HG02973 (cell line): ENCODE data around the gene FBXL20.
"Not testable (repeated sequence)": the region's sequence is repeated elsewhere in the genome, so short reads cannot be mapped to it uniquely, and the experiment has no call there.

ENCODE experiments used
- ATAC-seq: cut with Tn5 transposase; IDR thresholded peaks from one replicate; pipeline ENCODE4 v1.9.1; 2021; ENCODE audit warnings: moderate library complexity; ENCODE audit not compliant: unreplicated experiment

FBXL20 gene

DNA sequence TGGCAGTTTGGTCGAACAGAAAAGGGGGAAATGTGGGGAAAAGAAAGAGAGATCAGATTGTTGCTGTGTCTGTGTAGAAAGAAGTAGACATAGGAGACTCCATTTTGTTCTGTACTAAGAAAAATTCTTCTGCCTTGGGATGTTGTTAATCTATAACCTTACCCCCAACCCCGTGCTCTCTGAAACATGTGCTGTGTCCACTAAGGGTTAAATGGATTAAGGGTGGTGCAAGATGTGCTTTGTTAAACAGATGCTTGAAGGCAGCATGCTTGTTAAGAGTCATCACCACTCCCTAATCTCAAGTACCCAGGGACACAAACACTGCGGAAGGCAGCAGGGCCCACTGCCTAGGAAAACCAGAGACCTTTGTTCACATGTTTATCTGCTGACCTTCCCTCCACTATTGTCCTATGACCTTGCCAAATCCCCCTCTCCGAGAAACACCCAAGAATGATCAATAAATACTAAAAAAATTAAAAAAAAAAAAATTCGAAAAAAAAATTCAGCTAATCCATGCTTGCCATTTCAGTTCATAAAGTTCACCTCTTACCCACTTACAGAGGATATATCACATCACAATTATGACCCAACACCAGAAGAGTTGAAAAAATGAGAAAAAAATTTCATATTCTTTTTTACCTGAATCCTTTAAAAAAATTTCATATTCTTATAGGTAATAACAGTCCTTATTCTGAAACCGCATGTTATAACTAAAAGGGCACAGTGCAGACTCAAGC is 67.2 kb downstream of the FBXL20 start:
- not testable (repeated sequence) for ATAC-seq

- ATAC-seq, result no peak
Observed at GRCh38 chr17:39332092-39332491, 69.3 kb downstream of the FBXL20 start.

DNA sequence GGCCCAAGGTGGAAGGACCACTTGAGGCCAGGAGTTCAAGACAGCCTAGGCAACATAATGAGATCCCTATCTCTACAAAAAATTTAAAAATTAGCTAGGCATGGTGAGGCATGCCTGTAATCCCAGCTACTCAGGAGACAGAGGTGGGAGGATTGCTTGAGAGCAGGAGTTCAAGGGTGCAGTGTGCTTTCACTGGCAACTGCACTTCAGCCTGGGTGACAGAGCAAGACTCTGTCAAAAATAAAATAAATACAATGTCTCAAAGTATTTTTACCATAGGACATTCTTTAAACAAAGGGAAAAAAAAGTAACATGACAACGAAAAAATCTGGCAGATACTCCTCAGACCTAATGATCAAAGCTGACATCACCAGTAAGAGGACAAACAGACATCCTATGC is 72.6 kb downstream of the FBXL20 start:
- ATAC-seq, result no peak

DNA sequence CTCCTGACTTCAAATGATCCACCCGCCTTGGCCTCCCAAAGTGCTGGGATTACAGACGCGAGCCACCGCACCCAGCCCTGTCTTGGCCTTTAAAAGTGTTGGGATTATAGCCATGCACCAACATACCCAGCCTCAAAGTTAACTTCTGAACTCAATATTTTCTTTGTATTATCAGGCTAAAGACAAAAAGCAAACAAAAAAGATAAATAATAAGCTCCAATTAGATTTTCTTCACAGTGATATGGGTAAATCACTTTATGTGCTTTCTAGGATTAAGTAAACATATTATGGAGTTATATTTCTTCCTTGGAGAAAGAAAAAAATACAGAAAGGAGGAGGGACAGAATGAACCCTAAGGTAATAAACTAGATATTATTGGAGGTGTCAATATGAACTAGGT is 74.3 kb downstream of the FBXL20 start:
- no peak for ATAC-seq

DNA sequence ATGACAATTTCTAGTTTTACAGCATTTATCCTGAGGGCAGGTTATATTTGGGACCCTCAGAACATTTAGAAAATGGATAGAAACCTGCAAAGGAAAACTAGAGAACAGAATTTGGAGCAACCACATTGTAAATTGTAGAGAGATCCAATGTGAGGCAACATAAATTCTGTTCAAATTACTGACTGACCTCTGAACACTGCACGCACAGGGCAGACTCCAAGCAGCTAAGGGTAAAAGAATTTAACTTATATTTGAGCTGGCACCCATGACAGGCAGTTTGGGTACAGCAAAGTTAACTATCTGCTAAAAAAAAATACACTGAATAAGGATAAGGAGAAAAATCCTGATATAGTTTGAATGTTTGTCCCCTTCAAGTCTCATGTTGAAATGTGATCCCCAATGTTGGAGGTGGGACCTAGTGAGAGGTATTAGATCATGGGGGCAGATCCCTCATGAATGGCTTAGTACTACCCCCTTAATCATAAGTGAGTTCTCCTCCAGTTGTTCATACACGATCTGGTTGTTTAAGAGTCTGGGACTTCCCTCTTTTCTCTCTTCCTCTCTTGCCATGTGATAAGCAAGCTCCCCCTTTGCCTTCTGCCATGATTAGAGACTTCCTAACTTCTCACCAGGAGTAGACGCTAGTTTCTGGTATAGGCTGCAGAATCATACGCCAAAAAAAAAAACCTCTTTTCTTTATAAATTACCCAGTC is 75.7 kb downstream of the FBXL20 start:
- ATAC-seq, result no peak

DNA sequence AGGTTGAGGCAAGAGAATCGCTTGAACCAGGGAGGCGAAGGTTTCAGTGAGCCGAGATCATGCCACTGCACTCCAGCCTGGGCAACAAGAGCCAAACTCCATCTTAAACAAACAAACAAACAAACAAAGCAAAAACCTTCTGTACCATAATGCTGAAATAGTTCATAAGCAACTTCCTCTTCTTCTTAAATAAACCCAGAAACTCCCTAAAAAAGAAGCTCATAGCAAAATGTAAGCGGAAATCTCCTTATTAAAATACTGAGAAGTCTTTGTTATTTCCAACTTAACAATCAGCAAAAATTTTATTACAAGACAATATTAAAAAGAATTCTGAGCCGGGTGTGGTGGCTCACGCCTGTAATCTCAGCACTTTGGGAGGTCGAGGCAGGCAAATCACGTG is 82.8 kb downstream of the FBXL20 start:
- no peak for ATAC-seq

GRCh38 chr17:39306509-39307212 is 94.8 kb downstream of the FBXL20 start:
- ATAC-seq, result no peak

DNA sequence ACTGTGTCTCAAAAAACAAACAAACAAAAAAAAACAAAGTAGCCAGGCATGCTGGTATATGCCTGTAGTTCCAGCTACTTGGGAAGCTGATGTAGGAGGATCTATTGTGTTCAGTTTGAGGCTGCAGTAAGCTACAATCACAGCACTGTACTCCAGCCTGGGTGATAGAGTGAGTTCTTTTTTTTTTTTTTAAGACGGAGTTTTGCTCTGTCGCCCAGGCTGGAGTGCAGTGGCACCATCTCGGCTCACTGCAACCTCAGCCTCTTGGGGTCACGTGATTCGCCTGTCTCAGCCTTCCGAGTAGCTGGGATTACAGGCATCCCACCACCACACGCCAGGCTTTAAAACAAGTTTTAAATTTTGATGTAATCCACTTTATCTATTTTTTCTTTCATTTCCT is 95.4 kb downstream of the FBXL20 start:
- no peak for ATAC-seq

DNA sequence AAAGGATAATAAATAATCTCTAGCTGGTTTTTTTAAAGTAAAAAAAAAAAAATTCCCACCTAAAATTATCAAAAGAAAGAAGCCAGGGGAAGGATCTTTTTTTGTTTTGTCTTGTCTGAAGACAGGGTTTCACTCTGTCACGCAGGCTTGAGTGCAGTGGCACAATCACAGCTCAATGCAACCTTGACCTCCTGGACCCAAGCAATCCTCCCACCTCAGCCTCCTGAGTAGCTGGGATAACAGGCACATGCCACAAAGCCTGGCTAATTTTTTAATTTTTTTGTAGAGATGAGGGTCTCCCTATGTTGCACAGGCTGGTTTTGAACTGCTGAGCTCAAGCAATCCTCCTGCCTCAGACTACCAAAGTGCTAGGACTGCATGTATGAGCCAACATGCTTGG is 97.2 kb downstream of the FBXL20 start:
- no peak for ATAC-seq

- ATAC-seq, result no peak
Observed at GRCh38 chr17:39294060-39294459, 107.4 kb downstream of the FBXL20 start.

DNA sequence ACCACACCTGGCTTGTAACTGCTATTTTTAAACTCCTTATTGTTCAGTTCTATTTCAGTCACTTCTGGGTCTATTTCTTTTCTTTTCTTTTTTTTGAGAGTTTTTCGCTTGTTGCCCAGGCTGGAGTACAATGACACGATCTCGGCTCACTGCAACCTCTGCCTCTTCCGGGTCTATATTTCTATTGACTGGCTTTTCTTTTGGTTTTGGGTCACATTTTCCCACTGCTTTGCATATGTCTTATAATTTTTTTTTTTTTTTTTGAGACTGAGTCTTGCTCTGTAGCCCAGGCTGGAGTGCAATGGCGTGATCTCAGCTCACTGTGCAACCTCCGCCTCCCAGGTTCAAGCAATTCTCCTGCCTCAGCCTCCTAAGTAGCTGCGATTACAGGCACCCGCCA is 108.9 kb downstream of the FBXL20 start:
- not testable (repeated sequence) for ATAC-seq

GRCh38 chr17:39286513-39286912 is 114.9 kb downstream of the FBXL20 start:
- ATAC-seq, result not testable (repeated sequence)

GRCh38 chr17:39284685-39285084 is 116.7 kb downstream of the FBXL20 start:
- ATAC-seq, result no peak

- no peak for ATAC-seq
Observed at GRCh38 chr17:39283896-39284295, 117.5 kb downstream of the FBXL20 start.

GRCh38 chr17:39283098-39283497 is 118.3 kb downstream of the FBXL20 start:
- ATAC-seq, result no peak

GRCh38 chr17:39281806-39282205 is 119.6 kb downstream of the FBXL20 start:
- ATAC-seq, result no peak

GRCh38 chr17:39278246-39278645 is 123.2 kb downstream of the FBXL20 start:
- not testable (repeated sequence) for ATAC-seq

GRCh38 chr17:39277110-39277509 is 124.3 kb downstream of the FBXL20 start:
- no peak for ATAC-seq

- ATAC-seq, result no peak
Observed at GRCh38 chr17:39276113-39276512, 125.3 kb downstream of the FBXL20 start.

DNA sequence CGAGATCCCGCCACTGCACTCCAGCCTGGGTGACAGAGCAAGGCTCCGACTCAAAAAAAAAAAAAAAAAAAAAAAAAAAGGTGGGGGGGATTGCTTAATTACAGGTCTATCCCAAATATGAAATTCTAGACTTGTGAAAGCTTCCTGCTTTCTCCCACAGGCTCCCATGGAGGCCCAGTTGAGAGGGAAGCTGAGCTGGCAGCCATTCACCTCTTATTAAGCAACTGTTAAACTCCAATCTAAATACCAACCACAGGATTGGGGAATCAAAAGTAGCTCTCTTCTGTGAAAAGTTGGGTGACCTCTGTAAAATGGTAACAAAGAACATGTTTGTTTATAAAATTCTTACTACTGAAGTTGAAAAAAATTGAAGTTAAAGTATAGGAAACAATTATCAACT is 129.9 kb downstream of the FBXL20 start:
- ATAC-seq, result no peak

GRCh38 chr17:39270923-39271322 is 130.5 kb downstream of the FBXL20 start:
- ATAC-seq, result no peak

DNA sequence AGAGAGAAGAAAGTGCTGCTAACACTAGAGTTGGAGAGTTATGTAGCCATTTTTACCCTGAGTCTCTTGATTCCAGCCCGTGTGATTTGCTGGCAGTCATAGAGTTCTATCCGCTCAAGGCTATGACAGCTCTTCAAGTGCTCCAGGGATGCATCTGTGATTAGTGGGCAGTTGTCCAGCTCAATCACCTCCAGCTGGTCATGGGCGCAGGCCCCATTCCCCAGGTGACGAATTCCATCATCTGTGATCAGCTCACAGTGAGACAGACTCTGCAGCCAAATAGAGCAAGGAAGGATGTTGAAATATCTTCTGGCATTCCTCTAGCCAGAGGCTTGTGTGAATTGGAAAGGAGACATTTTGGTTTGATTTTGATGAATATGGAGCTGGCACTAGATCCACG is 137.3 kb downstream of the FBXL20 start:
- no peak for ATAC-seq
